ENCODE measurements around the gene MRPL50.

The MRPL50 gene

GRCh38 chr9:101354143-101354764, 44.2 kb downstream of the MRPL50 start:
- CTCF ChIA-PET: no interaction called here
- TF ChIP-seq CTCF (conservative IDR thresholded peaks at IDR 0.05; ENCODE audit: low read depth): no peak
- no peak for DNase-seq (ENCODE audit: low spot score)
- POLR2A ChIA-PET (ENCODE audit: low non-redundant PET): no interaction called here
- H3K27ac ChIP-seq: no peak overlapping the region

GRCh38 chr9:101353683-101354082, 44.7 kb downstream of the MRPL50 start:
- H3K27ac ChIP-seq: no peak overlapping the region
- no peak for TF ChIP-seq CTCF (conservative IDR thresholded peaks at IDR 0.05; ENCODE audit: low read depth)
- CTCF ChIA-PET: no interaction called here
- DNase-seq (ENCODE audit: low spot score): no peak
- POLR2A ChIA-PET (ENCODE audit: low non-redundant PET): no interaction called here

- ChIA-PET CTCF (interaction anchor here (0.7 kb wide), 1 partner anchor 1159 kb away, joined by 3 read pairs; no protein-coding TSS in a partner anchor), POLR2A (ENCODE audit: low non-redundant PET) (no interaction called here)
- TF ChIP-seq CTCF (conservative IDR thresholded peaks at IDR 0.05; ENCODE audit: low read depth): no peak
- DNase-seq (ENCODE audit: low spot score): no peak
- H3K27ac ChIP-seq: no peak overlapping the region
Measured at GRCh38 chr9:101352892-101353463, 45.4 kb downstream of the MRPL50 start.

GRCh38 chr9:101350285-101350684, 48.1 kb downstream of the MRPL50 start:
- no peak overlapping the region for H3K27ac ChIP-seq
- ChIA-PET CTCF (no interaction called here), POLR2A (ENCODE audit: low non-redundant PET) (no interaction called here)
- DNase-seq (ENCODE audit: low spot score): no peak
- no peak for TF ChIP-seq CTCF (conservative IDR thresholded peaks at IDR 0.05; ENCODE audit: low read depth)

GRCh38 chr9:101342595-101342994, 55.8 kb downstream of the MRPL50 start:
- no peak overlapping the region for H3K27ac ChIP-seq
- no peak for DNase-seq (ENCODE audit: low spot score)
- no peak for TF ChIP-seq CTCF (conservative IDR thresholded peaks at IDR 0.05; ENCODE audit: low read depth)
- ChIA-PET CTCF (no interaction called here), POLR2A (ENCODE audit: low non-redundant PET) (no interaction called here)

GRCh38 chr9:101341958-101342357, 56.5 kb downstream of the MRPL50 start:
- ChIA-PET POLR2A (ENCODE audit: low non-redundant PET) (no interaction called here), CTCF (no interaction called here)
- DNase-seq (ENCODE audit: low spot score): no peak
- no peak for TF ChIP-seq CTCF (conservative IDR thresholded peaks at IDR 0.05; ENCODE audit: low read depth)
- H3K27ac ChIP-seq: no peak overlapping the region

All from RWPE1 (cell line).